T-cell (primary cell): ENCODE measurements around the gene CCDC191. TPM values are rescaled to one million over a fixed set of nuclear protein-coding genes. Genes with fewer than 3 reads are reported as not detected.

Source experiments
- ATAC-seq, 4 experiments: fragments of 200-7000 bp in 3 of 4; fragments of 150-1000 bp in 1 of 4; cut with Tn5 transposase; replicated peaks in 1 of 4; 1 replicate in 3 of 4; 2 replicates in 1 of 4; pipeline ENCODE4 v1.10.0; 2021; ENCODE audit warnings: moderate library complexity in 3 of 4, mild to moderate bottlenecking in 2 of 4, moderate number of reproducible peaks in 1 of 4
- CTCF ChIA-PET, 2 donors: fragments of 300-600 bp; sonication (Branson Sonifier 250); formaldehyde crosslinking; loops; one replicate each; lab custom pipeline; 2022; ENCODE audit warnings: antibody characterized with exemption in 2 of 2; lab: Charles Lee
- POLR2A ChIA-PET, 2 donors: fragments of 300-600 bp; sonication (Branson Sonifier 250); formaldehyde crosslinking; loops; one replicate each; lab custom pipeline; 2022; ENCODE audit warnings: antibody characterized with exemption in 2 of 2; lab: Charles Lee
- DNase-seq, 35 experiments: peaks; one replicate each; pipeline versions ENCODE4 v3.0.0 to v3.0.0-alpha.2; 2013 to 2023
- H3K27ac ChIP-seq: one replicate; pipeline ENCODE4 v1.5.1; 2013; ENCODE audit warnings: low read length
- H3K27me3 ChIP-seq, 2 experiments: replicated peaks in 1 of 2; 1 replicate in 1 of 2; 2 replicates in 1 of 2; pipeline versions ENCODE4 v1.6.1 to v1.7.0; 2013; ENCODE audit warnings: low read length in 1 of 2, mixed read lengths in 1 of 2; ENCODE audit not compliant: control insufficient read depth in 2 of 2, insufficient read depth in 2 of 2; ENCODE audit errors: extremely low read depth in 1 of 2
- H3K36me3 ChIP-seq, 2 donors: 1 replicate in 1 of 2; 2 replicates in 1 of 2; pipeline versions ENCODE4 v1.6.1 to v1.7.0; 2013; ENCODE audit warnings: low read length in 1 of 2; ENCODE audit not compliant: control insufficient read depth in 2 of 2, insufficient read depth in 1 of 2; ENCODE audit errors: extremely low read depth in 1 of 2
- H3K4me1 ChIP-seq, 2 experiments: 1 replicate in 1 of 2; 2 replicates in 1 of 2; pipeline versions ENCODE4 v1.6.1 to v1.7.0; 2013; ENCODE audit warnings: low read length in 2 of 2, mixed read lengths in 1 of 2; ENCODE audit not compliant: insufficient read depth in 2 of 2, control insufficient read depth in 1 of 2; ENCODE audit errors: extremely low read depth in 1 of 2
- H3K4me3 ChIP-seq, 2 donors: 1 replicate in 1 of 2; 2 replicates in 1 of 2; pipeline versions ENCODE4 v1.5.1 to v1.7.0; 2013; ENCODE audit warnings: mild to moderate bottlenecking in 2 of 2, low read length in 1 of 2, moderate library complexity in 1 of 2; ENCODE audit not compliant: control insufficient read depth in 1 of 2; ENCODE audit errors: extremely low read depth in 1 of 2
- H3K9me3 ChIP-seq: 2 replicates; pipeline ENCODE4 v1.7.0; 2013
- H3K27ac Mint-ChIP-seq, 2 donors: one replicate each; pipeline ENCODE4 v1.8.0; 2020 to 2021; ENCODE audit warnings: mild to moderate bottlenecking in 2 of 2, mixed read lengths in 2 of 2
- H3K27me3 Mint-ChIP-seq, 2 donors: one replicate each; pipeline ENCODE4 v1.8.0; 2021 to 2022; ENCODE audit warnings: mixed read lengths in 2 of 2
- H3K36me3 Mint-ChIP-seq: one replicate; pipeline ENCODE4 v1.8.0; 2021; ENCODE audit warnings: mixed read lengths
- H3K4me1 Mint-ChIP-seq, 3 donors: one replicate each; pipeline ENCODE4 v1.8.0; 2020 to 2022; ENCODE audit warnings: mixed read lengths in 3 of 3, mild to moderate bottlenecking in 1 of 3
- H3K4me3 Mint-ChIP-seq, 3 donors: one replicate each; pipeline ENCODE4 v1.8.0; 2020 to 2022; ENCODE audit warnings: mild to moderate bottlenecking in 3 of 3, mixed read lengths in 3 of 3, moderate library complexity in 3 of 3
- H3K9me3 Mint-ChIP-seq, 3 donors: one replicate each; pipeline ENCODE4 v1.8.0; 2020 to 2022; ENCODE audit warnings: mixed read lengths in 3 of 3
- WGBS: methylation state at CpG from one replicate; pipeline ENCODE4 v1.1.5; 2013; ENCODE audit warnings: missing lambda C conversion rate; ENCODE audit not compliant: insufficient coverage; 5-methylcytosine and 5-hydroxymethylcytosine counted together
- total RNA-seq, 35 experiments: library from RNA in 6 of 35; stranded (reverse) in 6 of 35; fragments of 120-200 nt in 1 of 35; gene quantifications; one replicate each; pipeline versions ENCODE4 v1.2.1 to v1.2.4 and lab custom pipeline; 2013 to 2026

The CCDC191 gene
- total RNA-seq, 5 donors from 2014 or later (not counting 1 experiment from before 2014, with no cell fraction given), result 5.4 to 10.5 (median 7.2) TPM

- Mint-ChIP-seq H3K36me3 (no peaks in the 10 kb centered on the region), H3K27ac (no peak overlapping the region), H3K27me3 (no peaks in the 10 kb centered on the region), H3K4me1 (peaks cover 2 to 7% (median 3%) of the 10 kb centered on the region in 3 donors), H3K9me3 (no peaks in the 10 kb centered on the region), H3K4me3 (no peak overlapping the region)
- ChIA-PET CTCF (no interaction called here), POLR2A (no interaction called here)
- 100% methylated on average over 1 of the region's 2 CpGs for WGBS
- Histone ChIP-seq H3K27me3 (peaks cover 0 to 5% of the 10 kb centered on the region in 2 experiments), H3K4me1 (no peaks in the 10 kb centered on the region), H3K4me3 (no peak overlapping the region), H3K9me3 (no peaks in the 10 kb centered on the region), H3K27ac (no peak overlapping the region), H3K36me3 (no peaks in the 10 kb centered on the region)
- ATAC-seq, result no peak
- no peak for DNase-seq
Observed at GRCh38 chr3:114093596-114093995, 37.3 kb upstream of the CCDC191 start.

DNA sequence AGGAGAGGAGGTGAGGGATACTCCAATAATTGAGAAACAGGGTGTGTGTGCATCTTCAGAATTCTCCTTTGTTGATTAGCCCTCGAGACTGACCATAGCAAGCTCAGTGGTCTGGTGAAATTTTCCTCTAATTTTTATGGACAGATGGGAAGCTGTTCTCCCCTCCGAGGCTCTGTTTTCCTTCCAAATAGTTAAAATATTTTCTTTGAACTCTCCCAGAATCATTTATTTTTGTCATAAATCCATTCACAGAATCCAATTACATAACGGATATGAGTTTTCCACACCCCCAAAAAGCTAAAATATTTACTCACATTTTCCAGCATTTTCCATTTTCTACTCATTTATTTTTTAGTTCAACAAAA lies 36.7 kb upstream of the CCDC191 start:
- 82% methylated on average over 2 of the region's 3 CpGs for WGBS
- no peak overlapping the region for H3K27ac ChIP-seq
- H3K27me3 Mint-ChIP-seq, result no peaks in the 10 kb centered on the region
- H3K4me1 Mint-ChIP-seq, result peaks cover 2 to 7% (median 3%) of the 10 kb centered on the region in 3 donors
- H3K9me3 Mint-ChIP-seq, result no peaks in the 10 kb centered on the region
- no peak for ATAC-seq
- DNase-seq, result no peak
- peaks cover 0 to 5% of the 10 kb centered on the region in 2 experiments for H3K27me3 ChIP-seq
- ChIA-PET CTCF (interaction anchor here in 1 of 2 donors (0.6 kb wide), 1 partner anchor 64 kb away, joined by 4 read pairs; no protein-coding TSS in a partner anchor), POLR2A (no interaction called here)
- H3K4me3 ChIP-seq, result no peak overlapping the region
- no peaks in the 10 kb centered on the region for H3K9me3 ChIP-seq
- H3K27ac Mint-ChIP-seq, result no peak overlapping the region
- H3K36me3 Mint-ChIP-seq, result peaks cover under 1% of the 10 kb centered on the region
- no peaks in the 10 kb centered on the region for H3K36me3 ChIP-seq
- no peaks in the 10 kb centered on the region for H3K4me1 ChIP-seq
- no peak overlapping the region for H3K4me3 Mint-ChIP-seq

DNA sequence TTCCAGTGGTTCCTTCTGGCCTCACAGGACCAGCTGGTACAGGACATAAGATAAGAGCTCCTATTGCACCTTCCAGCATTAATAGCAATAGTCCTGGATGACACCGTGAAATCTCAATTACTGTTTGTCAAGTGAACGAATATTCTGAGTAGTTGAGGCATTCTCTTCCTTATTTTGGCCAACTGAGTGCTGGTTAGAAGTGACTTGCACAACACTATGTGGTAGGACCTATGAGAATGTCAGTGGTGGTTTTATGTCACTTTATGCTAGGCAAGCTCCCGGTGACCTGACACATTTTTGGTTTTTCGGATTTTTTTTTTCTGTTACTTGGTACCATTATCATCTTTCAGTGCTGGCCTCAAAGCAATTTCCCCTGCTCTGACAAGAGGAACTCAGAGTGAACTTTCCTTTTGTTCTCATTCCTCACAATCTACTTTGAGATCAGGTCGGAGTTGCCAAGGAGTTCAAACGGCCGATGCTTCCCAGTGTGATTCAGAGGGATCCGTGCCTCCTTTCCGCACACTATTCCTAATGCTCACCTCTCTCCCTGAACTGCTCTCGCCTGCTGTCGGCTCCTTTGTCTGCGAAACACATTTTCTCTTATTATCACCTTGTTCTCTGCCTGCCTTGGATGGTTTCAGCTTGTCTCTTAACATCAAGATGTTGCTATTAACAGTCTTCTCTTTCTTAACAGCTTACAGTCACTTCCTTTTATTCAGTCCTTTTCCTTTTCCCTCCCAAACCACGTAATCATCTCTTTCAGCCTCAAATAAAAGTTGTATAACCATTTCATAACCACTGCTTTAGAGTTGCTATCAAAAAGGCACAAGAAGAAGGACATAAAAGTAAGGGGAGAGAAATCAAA lies 36.1 kb upstream of the CCDC191 start:
- no peak for ATAC-seq
- 51% methylated on average over 11 of the region's 13 CpGs for WGBS
- Histone ChIP-seq H3K36me3 (peaks cover 0 to 2% of the 10 kb centered on the region in 2 donors), H3K4me3 (no peak overlapping the region), H3K9me3 (no peaks in the 10 kb centered on the region), H3K27me3 (peaks cover 0 to 5% of the 10 kb centered on the region in 2 experiments), H3K27ac (no peak overlapping the region), H3K4me1 (no peaks in the 10 kb centered on the region)
- ChIA-PET CTCF (interaction anchor here in 1 of 2 donors (0.6 kb wide), 1 partner anchor 63 kb away, joined by 4 read pairs; no protein-coding TSS in a partner anchor), POLR2A (interaction anchor here in 1 of 2 donors (0.6 kb wide), 1 partner anchor 60 kb away, joined by 3 read pairs; no protein-coding TSS in a partner anchor)
- peaks cover 7% of the 10 kb centered on the region for H3K36me3 Mint-ChIP-seq
- H3K4me3 Mint-ChIP-seq, result no peak overlapping the region
- no peak overlapping the region for H3K27ac Mint-ChIP-seq
- DNase-seq, result no peak
- H3K4me1 Mint-ChIP-seq, result peaks cover 2 to 7% (median 3%) of the 10 kb centered on the region in 3 donors
- no peaks in the 10 kb centered on the region for H3K9me3 Mint-ChIP-seq
- no peaks in the 10 kb centered on the region for H3K27me3 Mint-ChIP-seq

GRCh38 chr3:114089675-114090074 lies 33.3 kb upstream of the CCDC191 start:
- H3K4me3 Mint-ChIP-seq, result no peak overlapping the region
- H3K36me3 Mint-ChIP-seq, result peaks cover 30% of the 10 kb centered on the region

GRCh38 chr3:114086356-114086755 lies 30.0 kb upstream of the CCDC191 start:
- peaks cover 56% of the 10 kb centered on the region for H3K36me3 Mint-ChIP-seq
- Histone ChIP-seq H3K4me1 (no peaks in the 10 kb centered on the region), H3K4me3 (no peak overlapping the region), H3K9me3 (no peaks in the 10 kb centered on the region), H3K36me3 (peaks cover 22 to 44% of the 10 kb centered on the region in 2 donors), H3K27me3 (no peaks in the 10 kb centered on the region), H3K27ac (no peak overlapping the region)
- H3K27ac Mint-ChIP-seq, result no peak overlapping the region
- WGBS, result 100% methylated on average over 1 of the region's 2 CpGs
- CTCF ChIA-PET, result interaction anchor here in 1 of 2 donors (0.6 kb wide), 1 partner anchor 14 kb away, joined by 4 read pairs; no protein-coding TSS in a partner anchor
- no peak overlapping the region for H3K4me3 Mint-ChIP-seq
- DNase-seq (no peak), ATAC-seq (no peak)
- no peaks in the 10 kb centered on the region for H3K4me1 Mint-ChIP-seq
- POLR2A ChIA-PET, result no interaction called here
- H3K9me3 Mint-ChIP-seq, result no peaks in the 10 kb centered on the region
- H3K27me3 Mint-ChIP-seq, result no peaks in the 10 kb centered on the region

More at GRCh38 chr3:114089675-114090074, 33.3 kb upstream of the CCDC191 start:
- Histone ChIP-seq H3K36me3 (peaks cover 17 to 22% of the 10 kb centered on the region in 2 donors), H3K27me3 (peaks cover 0 to 1% of the 10 kb centered on the region in 2 experiments), H3K4me3 (no peak overlapping the region), H3K4me1 (no peaks in the 10 kb centered on the region), H3K9me3 (no peaks in the 10 kb centered on the region), H3K27ac (no peak overlapping the region)
- CTCF ChIA-PET, result interaction anchor here in 1 of 2 donors (0.6 kb wide), 1 partner anchor 20 kb away, joined by 3 read pairs; no protein-coding TSS in a partner anchor
- ATAC-seq (no peak), DNase-seq (no peak)
- H3K9me3 Mint-ChIP-seq, result no peaks in the 10 kb centered on the region
- POLR2A ChIA-PET, result no interaction called here
- peaks cover 2 to 7% (median 3%) of the 10 kb centered on the region in 3 donors for H3K4me1 Mint-ChIP-seq
- H3K27ac Mint-ChIP-seq, result no peak overlapping the region
- no peaks in the 10 kb centered on the region for H3K27me3 Mint-ChIP-seq

DNA sequence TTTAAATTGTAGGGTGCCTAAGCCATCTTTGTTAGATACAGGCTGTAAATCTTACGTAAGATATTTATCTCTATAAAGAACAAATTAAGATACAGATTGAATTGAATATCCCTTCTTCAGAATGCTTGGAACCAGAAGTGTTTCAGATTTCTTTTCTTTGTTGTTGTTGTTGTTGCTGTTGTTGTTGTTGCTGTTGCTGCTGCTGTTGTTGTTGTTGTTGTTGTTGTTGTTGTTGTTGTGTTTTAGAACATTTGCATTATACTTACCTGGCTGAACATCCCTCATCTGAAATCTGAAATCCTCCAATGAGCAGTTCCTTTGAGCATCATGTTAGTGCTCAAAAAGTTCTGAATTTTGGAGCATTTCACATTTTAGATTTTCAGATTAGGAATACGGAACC lies 26.8 kb upstream of the CCDC191 start:
- Mint-ChIP-seq H3K9me3 (no peaks in the 10 kb centered on the region), H3K27ac (no peak overlapping the region), H3K4me3 (no peak overlapping the region), H3K36me3 (peaks cover 78% of the 10 kb centered on the region), H3K27me3 (no peaks in the 10 kb centered on the region), H3K4me1 (no peaks in the 10 kb centered on the region)
- ATAC-seq (no peak), DNase-seq (no peak)
- Histone ChIP-seq H3K4me3 (no peak overlapping the region), H3K27ac (no peak overlapping the region), H3K9me3 (no peaks in the 10 kb centered on the region), H3K36me3 (peaks cover 22 to 73% of the 10 kb centered on the region in 2 donors), H3K27me3 (no peaks in the 10 kb centered on the region), H3K4me1 (no peaks in the 10 kb centered on the region)
- ChIA-PET CTCF (no interaction called here), POLR2A (no interaction called here)
- WGBS, result 100% methylated on average over 1 of the region's 2 CpGs
